Skeletal muscle tissue (tissue), 4 donors: ENCODE data around the gene MICAL2. TPM values are rescaled to one million over a fixed set of nuclear protein-coding genes. Genes with fewer than 3 reads are reported as not detected.

Experiments used
- H3K27ac ChIP-seq: one replicate; pipeline ENCODE4 v1.7.0; 2013; ENCODE audit warnings: mild to moderate bottlenecking, low read depth, low read length, inconsistent platforms
- H3K27me3 ChIP-seq, 3 donors: one replicate each; pipeline ENCODE4 v1.7.0; 2013; ENCODE audit warnings: low read length in 3 of 3; ENCODE audit not compliant: control insufficient read depth in 3 of 3, insufficient read depth in 3 of 3
- H3K36me3 ChIP-seq, 3 donors: one replicate each; pipeline ENCODE4 v1.7.0; 2013; ENCODE audit warnings: low read length in 3 of 3; ENCODE audit not compliant: control insufficient read depth in 3 of 3, insufficient read depth in 3 of 3
- H3K4me1 ChIP-seq, 3 donors: one replicate each; pipeline ENCODE4 v1.7.0; 2013; ENCODE audit warnings: low read length in 3 of 3, mild to moderate bottlenecking in 3 of 3; ENCODE audit not compliant: control insufficient read depth in 3 of 3, insufficient read depth in 3 of 3
- H3K4me3 ChIP-seq, 3 donors: one replicate each; pipeline ENCODE4 v1.7.0; 2013; ENCODE audit warnings: low read length in 3 of 3
- H3K9ac ChIP-seq, 3 donors: one replicate each; pipeline ENCODE4 v1.7.0; 2013; ENCODE audit warnings: low read length in 3 of 3, mild to moderate bottlenecking in 3 of 3, moderate library complexity in 2 of 3, low read depth in 1 of 3
- H3K9me3 ChIP-seq, 3 donors: one replicate each; pipeline ENCODE4 v1.7.0; 2013; ENCODE audit warnings: low read length in 3 of 3; ENCODE audit not compliant: control insufficient read depth in 3 of 3
- total RNA-seq: library from RNA; depleted of rRNA; stranded (reverse); fragments of >200 nt; gene quantifications from one replicate; pipeline ENCODE4 v1.2.3, GENCODE V29; 2014
- donor health status: Osteomylitis.

MICAL2 gene
- total RNA-seq, 1 donor from 2014 or later: 35.5 TPM

- no peaks in the 10 kb centered on the region for H3K27me3 ChIP-seq
- H3K9me3 ChIP-seq: no peaks in the 10 kb centered on the region
- peaks cover 0 to 12% (median 2%) of the 10 kb centered on the region in 3 donors for H3K4me1 ChIP-seq
- no peak overlapping the region for H3K27ac ChIP-seq
- H3K4me3 ChIP-seq: no peak overlapping the region
- H3K9ac ChIP-seq: no peak overlapping the region
- no peaks in the 10 kb centered on the region for H3K36me3 ChIP-seq
Measured at GRCh38 chr11:12190511-12190910, 80.1 kb downstream of the MICAL2 start.

- Histone ChIP-seq H3K27me3 (no peaks in the 10 kb centered on the region), H3K27ac (no peak overlapping the region), H3K4me1 (peaks cover 0 to 7% (median 0%) of the 10 kb centered on the region in 3 donors), H3K9me3 (no peaks in the 10 kb centered on the region), H3K4me3 (no peak overlapping the region), H3K36me3 (no peaks in the 10 kb centered on the region), H3K9ac (no peak overlapping the region)
Measured at GRCh38 chr11:12192794-12193514, 82.6 kb downstream of the MICAL2 start.

GRCh38 chr11:12193515-12194336, 83.3 kb downstream of the MICAL2 start:
- Histone ChIP-seq H3K9ac (no peak overlapping the region), H3K9me3 (no peaks in the 10 kb centered on the region), H3K36me3 (no peaks in the 10 kb centered on the region), H3K27ac (no peak overlapping the region), H3K4me1 (peaks cover 0 to 7% (median 2%) of the 10 kb centered on the region in 3 donors), H3K27me3 (no peaks in the 10 kb centered on the region), H3K4me3 (no peak overlapping the region)

GRCh38 chr11:12195768-12196167, 85.4 kb downstream of the MICAL2 start:
- no peak overlapping the region for H3K4me3 ChIP-seq
- H3K27ac ChIP-seq: no peak overlapping the region
- H3K36me3 ChIP-seq: no peaks in the 10 kb centered on the region
- H3K4me1 ChIP-seq: peaks cover 2 to 17% (median 15%) of the 10 kb centered on the region in 3 donors
- no peaks in the 10 kb centered on the region for H3K9me3 ChIP-seq
- H3K27me3 ChIP-seq: no peaks in the 10 kb centered on the region
- H3K9ac ChIP-seq: no peak overlapping the region

- H3K4me3 ChIP-seq: no peak overlapping the region
- H3K9me3 ChIP-seq: no peaks in the 10 kb centered on the region
- H3K9ac ChIP-seq: no peak overlapping the region
- no peaks in the 10 kb centered on the region for H3K27me3 ChIP-seq
- H3K27ac ChIP-seq: no peak overlapping the region
- no peaks in the 10 kb centered on the region for H3K36me3 ChIP-seq
- peaks cover 8 to 22% (median 20%) of the 10 kb centered on the region in 3 donors for H3K4me1 ChIP-seq
Measured at GRCh38 chr11:12196308-12196707, 85.9 kb downstream of the MICAL2 start.

- Histone ChIP-seq H3K9ac (no peak overlapping the region), H3K27ac (no peak overlapping the region), H3K9me3 (no peaks in the 10 kb centered on the region), H3K4me1 (peaks cover 9 to 24% (median 20%) of the 10 kb centered on the region in 3 donors), H3K36me3 (no peaks in the 10 kb centered on the region), H3K27me3 (no peaks in the 10 kb centered on the region), H3K4me3 (no peak overlapping the region)
Measured at GRCh38 chr11:12196872-12197271, 86.5 kb downstream of the MICAL2 start.

GRCh38 chr11:12198251-12199222, 88.1 kb downstream of the MICAL2 start:
- H3K4me3 ChIP-seq: no peak overlapping the region
- no peak overlapping the region for H3K9ac ChIP-seq
- H3K4me1 ChIP-seq: peaks cover 9 to 24% (median 18%) of the 10 kb centered on the region in 3 donors
- no peaks in the 10 kb centered on the region for H3K36me3 ChIP-seq
- no peak overlapping the region for H3K27ac ChIP-seq
- no peaks in the 10 kb centered on the region for H3K27me3 ChIP-seq
- no peaks in the 10 kb centered on the region for H3K9me3 ChIP-seq

GRCh38 chr11:12199231-12199948, 89.0 kb downstream of the MICAL2 start:
- no peak overlapping the region for H3K4me3 ChIP-seq
- H3K9ac ChIP-seq: no peak overlapping the region
- H3K27me3 ChIP-seq: no peaks in the 10 kb centered on the region
- no peak overlapping the region for H3K27ac ChIP-seq
- H3K36me3 ChIP-seq: peaks cover 0 to under 1% (median 0%) of the 10 kb centered on the region in 3 donors
- peaks cover 9 to 24% (median 13%) of the 10 kb centered on the region in 3 donors for H3K4me1 ChIP-seq
- H3K9me3 ChIP-seq: no peaks in the 10 kb centered on the region
